GM23338 (cell line): ENCODE data around the gene HIVEP3. TPM values are rescaled to one million over a fixed set of nuclear protein-coding genes. Genes with fewer than 3 reads are reported as not detected.

Source experiments
- ATAC-seq: fragments of 200-7000 bp; cut with Tn5 transposase; 3 replicates; pipeline ENCODE4 v1.9.1; 2020
- DNase-seq: peaks from one replicate; pipeline ENCODE4 v3.0.0-alpha.2; 2015; ENCODE audit warnings: low spot score
- H2AFZ ChIP-seq: fragments of 200-600 bp; sonication (generic); 2 replicates; pipeline ENCODE4 v1.8.0; 2016; ENCODE audit warnings: antibody characterized with exemption, mild to moderate bottlenecking, moderate library complexity
- H3F3A ChIP-seq: fragments of 200-600 bp; sonication (generic); replicated peaks from 2 replicates; pipeline ENCODE4 v1.8.0; 2017; ENCODE audit warnings: antibody characterized with exemption, mixed run types, low read depth
- H3K27ac ChIP-seq: fragments of 200-600 bp; sonication (generic); 2 replicates; pipeline ENCODE4 v1.6.1; 2016; ENCODE audit warnings: low read depth
- H3K27me3 ChIP-seq: fragments of 200-600 bp; sonication (generic); 2 replicates; pipeline ENCODE4 v1.8.0; 2016; ENCODE audit warnings: mild to moderate bottlenecking, mixed run types, moderate library complexity; ENCODE audit not compliant: insufficient read depth
- H3K36me3 ChIP-seq: fragments of 200-600 bp; sonication (generic); 2 replicates; pipeline ENCODE4 v1.8.0; 2016; ENCODE audit warnings: mild to moderate bottlenecking; ENCODE audit not compliant: insufficient read depth
- H3K4me1 ChIP-seq: fragments of 200-600 bp; sonication (generic); 2 replicates; pipeline ENCODE4 v1.8.0; 2016; ENCODE audit warnings: mild to moderate bottlenecking, moderate library complexity; ENCODE audit not compliant: insufficient read depth
- H3K4me2 ChIP-seq: fragments of 200-600 bp; sonication (generic); 2 replicates; pipeline ENCODE4 v1.7.1; 2017; ENCODE audit warnings: mixed run types
- H3K4me3 ChIP-seq: fragments of 200-600 bp; sonication (generic); 2 replicates; pipeline ENCODE4 v1.6.1; 2016; ENCODE audit warnings: mixed run types
- H3K79me2 ChIP-seq: fragments of 200-600 bp; sonication (generic); replicated peaks from 2 replicates; pipeline ENCODE4 v1.8.0; 2017; ENCODE audit warnings: mild to moderate bottlenecking; ENCODE audit not compliant: insufficient read depth
- H3K9me2 ChIP-seq: fragments of 200-600 bp; sonication (generic); 2 replicates; pipeline ENCODE4 v1.8.0; 2017; ENCODE audit not compliant: insufficient read depth
- H4K20me1 ChIP-seq: fragments of 200-600 bp; sonication (generic); replicated peaks from 2 replicates; pipeline ENCODE4 v1.8.0; 2017; ENCODE audit warnings: mild to moderate bottlenecking; ENCODE audit not compliant: insufficient read depth
- H3K27ac Mint-ChIP-seq: 2 replicates; pipeline ENCODE4 v1.8.0; 2020; ENCODE audit warnings: inconsistent platforms, mild to moderate bottlenecking, moderate library complexity, mixed read lengths
- H3K27me3 Mint-ChIP-seq: 3 replicates; pipeline ENCODE4 v1.8.0; 2022; ENCODE audit warnings: low read depth, mild to moderate bottlenecking, moderate library complexity, mixed read lengths, inconsistent platforms; ENCODE audit not compliant: insufficient read depth, poor library complexity
- H3K36me3 Mint-ChIP-seq: 3 replicates; pipeline ENCODE4 v1.8.0; 2021; ENCODE audit warnings: low read depth, mild to moderate bottlenecking, inconsistent platforms, moderate library complexity, mixed read lengths
- H3K4me1 Mint-ChIP-seq: 3 replicates; pipeline ENCODE4 v1.8.0; 2020; ENCODE audit warnings: mild to moderate bottlenecking, inconsistent platforms, mixed read lengths
- H3K4me3 Mint-ChIP-seq: 3 replicates; pipeline ENCODE4 v1.8.0; 2021; ENCODE audit warnings: moderate library complexity, mild to moderate bottlenecking, inconsistent platforms, mixed read lengths
- H3K9me3 Mint-ChIP-seq: 3 replicates; pipeline ENCODE4 v1.8.0; 2020; ENCODE audit warnings: moderate library complexity, mild to moderate bottlenecking, inconsistent platforms, mixed read lengths
- CREB1 ChIP-seq: fragments of 250-450 bp; sonication (Bioruptor Pico); IDR thresholded peaks from 2 replicates; pipeline ENCODE4 v1.5.0; 2020; ENCODE audit warnings: low read depth, mild to moderate bottlenecking, moderate library complexity
- JUNB ChIP-seq: IDR thresholded peaks from one replicate; pipeline ENCODE4 v1.6.1; 2016; ENCODE audit warnings: antibody characterized with exemption; ENCODE audit not compliant: unreplicated experiment
- STAT1 ChIP-seq: IDR thresholded peaks from one replicate; pipeline ENCODE4 v1.6.1; 2016; ENCODE audit warnings: antibody characterized with exemption; ENCODE audit not compliant: unreplicated experiment
- ZNF114 ChIP-seq: fragments of 250-450 bp; sonication (Bioruptor Pico); IDR thresholded peaks from 2 replicates; pipeline ENCODE4 v1.5.0; 2020; ENCODE audit warnings: mild to moderate bottlenecking, moderate library complexity
- polyA plus RNA-seq: library from polyadenylated mRNA; unstranded; fragments of >200 nt; fragmentation: Nextera tagmentation; extraction: Ambion mirVana; gene quantifications from 2 replicates; pipeline ENCODE4 v1.2.1, GENCODE V29; 2016
- total RNA-seq: library from RNA; depleted of rRNA; stranded (reverse); fragments of >200 nt; shearing (Covaris generic); gene quantifications from 2 replicates; pipeline ENCODE4 v1.2.3, GENCODE V29; 2014
- TF ChIP-seq, protein P1 (sequence below): IDR thresholded peaks from one replicate; pipeline ENCODE4 v1.6.1; 2018; ENCODE audit warnings: antibody characterized with exemption; ENCODE audit not compliant: unreplicated experiment
- TF ChIP-seq, protein P2 (sequence below), 2 experiments: fragments of 200-600 bp in 1 of 2; sonication (generic) in 1 of 2; conservative IDR thresholded peaks; 2 replicates each; pipeline versions ENCODE4 v1.5.1 to v1.6.1; 2016 to 2017; ENCODE audit warnings: antibody characterized with exemption in 2 of 2, low read depth in 2 of 2, mild to moderate bottlenecking in 2 of 2, moderate library complexity in 1 of 2
- TF ChIP-seq, protein P3 (sequence below): fragments of 250-450 bp; sonication (Bioruptor Pico); IDR thresholded peaks from 2 replicates; pipeline ENCODE4 v1.5.0; 2020; ENCODE audit warnings: mild to moderate bottlenecking, moderate library complexity
- TF ChIP-seq, protein P4 (sequence below): IDR thresholded peaks from 2 replicates; pipeline ENCODE4 v1.6.1; 2016; ENCODE audit warnings: antibody characterized with exemption

The HIVEP3 gene
- total and polyA plus RNA-seq, 2 experiments from 2014 or later, result 0.14 to 0.24 TPM

DNA sequence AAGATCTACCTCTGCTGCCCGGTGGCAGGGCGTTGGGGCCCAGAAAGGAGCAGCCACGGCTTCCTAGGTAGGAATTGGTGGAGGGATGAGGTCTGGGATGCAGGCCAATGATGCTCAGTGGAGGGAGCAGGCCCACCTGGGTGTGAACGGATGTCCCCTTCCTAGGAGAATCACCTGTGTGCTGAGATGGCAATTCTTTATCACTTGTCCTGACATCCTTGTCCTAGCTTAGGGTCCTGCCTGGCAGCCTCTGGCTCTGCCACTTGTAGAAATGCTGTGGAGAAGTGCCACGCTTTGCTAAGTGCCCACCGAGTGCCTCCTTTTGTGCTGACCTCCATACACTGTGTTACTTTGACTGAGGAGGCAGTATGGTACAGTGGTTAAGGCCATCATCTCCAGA, 447.1 kb downstream of the HIVEP3 start:
- H4K20me1 ChIP-seq, result no peaks in the 10 kb centered on the region
- no peaks in the 10 kb centered on the region for H3F3A ChIP-seq
- Mint-ChIP-seq H3K9me3 (no peaks in the 10 kb centered on the region), H3K27ac (no peak overlapping the region), H3K4me1 (peaks cover 9% of the 10 kb centered on the region), H3K4me3 (no peak overlapping the region), H3K36me3 (no peaks in the 10 kb centered on the region), H3K27me3 (peaks cover 8% of the 10 kb centered on the region)
- no peak overlapping the region for H3K4me3 ChIP-seq
- H3K27ac ChIP-seq, result no peak overlapping the region
- H3K79me2 ChIP-seq, result no peaks in the 10 kb centered on the region
- no peaks in the 10 kb centered on the region for H3K4me1 ChIP-seq
- DNase-seq (no peak), ATAC-seq (no peak)
- no peaks in the 10 kb centered on the region for H3K36me3 ChIP-seq
- TF ChIP-seq STAT1, result no peak
- TF ChIP-seq, protein P1, sequence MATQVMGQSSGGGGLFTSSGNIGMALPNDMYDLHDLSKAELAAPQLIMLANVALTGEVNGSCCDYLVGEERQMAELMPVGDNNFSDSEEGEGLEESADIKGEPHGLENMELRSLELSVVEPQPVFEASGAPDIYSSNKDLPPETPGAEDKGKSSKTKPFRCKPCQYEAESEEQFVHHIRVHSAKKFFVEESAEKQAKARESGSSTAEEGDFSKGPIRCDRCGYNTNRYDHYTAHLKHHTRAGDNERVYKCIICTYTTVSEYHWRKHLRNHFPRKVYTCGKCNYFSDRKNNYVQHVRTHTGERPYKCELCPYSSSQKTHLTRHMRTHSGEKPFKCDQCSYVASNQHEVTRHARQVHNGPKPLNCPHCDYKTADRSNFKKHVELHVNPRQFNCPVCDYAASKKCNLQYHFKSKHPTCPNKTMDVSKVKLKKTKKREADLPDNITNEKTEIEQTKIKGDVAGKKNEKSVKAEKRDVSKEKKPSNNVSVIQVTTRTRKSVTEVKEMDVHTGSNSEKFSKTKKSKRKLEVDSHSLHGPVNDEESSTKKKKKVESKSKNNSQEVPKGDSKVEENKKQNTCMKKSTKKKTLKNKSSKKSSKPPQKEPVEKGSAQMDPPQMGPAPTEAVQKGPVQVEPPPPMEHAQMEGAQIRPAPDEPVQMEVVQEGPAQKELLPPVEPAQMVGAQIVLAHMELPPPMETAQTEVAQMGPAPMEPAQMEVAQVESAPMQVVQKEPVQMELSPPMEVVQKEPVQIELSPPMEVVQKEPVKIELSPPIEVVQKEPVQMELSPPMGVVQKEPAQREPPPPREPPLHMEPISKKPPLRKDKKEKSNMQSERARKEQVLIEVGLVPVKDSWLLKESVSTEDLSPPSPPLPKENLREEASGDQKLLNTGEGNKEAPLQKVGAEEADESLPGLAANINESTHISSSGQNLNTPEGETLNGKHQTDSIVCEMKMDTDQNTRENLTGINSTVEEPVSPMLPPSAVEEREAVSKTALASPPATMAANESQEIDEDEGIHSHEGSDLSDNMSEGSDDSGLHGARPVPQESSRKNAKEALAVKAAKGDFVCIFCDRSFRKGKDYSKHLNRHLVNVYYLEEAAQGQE, result no peak
- TF ChIP-seq, protein P2, sequence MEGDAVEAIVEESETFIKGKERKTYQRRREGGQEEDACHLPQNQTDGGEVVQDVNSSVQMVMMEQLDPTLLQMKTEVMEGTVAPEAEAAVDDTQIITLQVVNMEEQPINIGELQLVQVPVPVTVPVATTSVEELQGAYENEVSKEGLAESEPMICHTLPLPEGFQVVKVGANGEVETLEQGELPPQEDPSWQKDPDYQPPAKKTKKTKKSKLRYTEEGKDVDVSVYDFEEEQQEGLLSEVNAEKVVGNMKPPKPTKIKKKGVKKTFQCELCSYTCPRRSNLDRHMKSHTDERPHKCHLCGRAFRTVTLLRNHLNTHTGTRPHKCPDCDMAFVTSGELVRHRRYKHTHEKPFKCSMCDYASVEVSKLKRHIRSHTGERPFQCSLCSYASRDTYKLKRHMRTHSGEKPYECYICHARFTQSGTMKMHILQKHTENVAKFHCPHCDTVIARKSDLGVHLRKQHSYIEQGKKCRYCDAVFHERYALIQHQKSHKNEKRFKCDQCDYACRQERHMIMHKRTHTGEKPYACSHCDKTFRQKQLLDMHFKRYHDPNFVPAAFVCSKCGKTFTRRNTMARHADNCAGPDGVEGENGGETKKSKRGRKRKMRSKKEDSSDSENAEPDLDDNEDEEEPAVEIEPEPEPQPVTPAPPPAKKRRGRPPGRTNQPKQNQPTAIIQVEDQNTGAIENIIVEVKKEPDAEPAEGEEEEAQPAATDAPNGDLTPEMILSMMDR (conservative IDR thresholded peaks at IDR 0.05; ENCODE audit: low read depth in 2 of 2), result no peak
- TF ChIP-seq, protein P3, sequence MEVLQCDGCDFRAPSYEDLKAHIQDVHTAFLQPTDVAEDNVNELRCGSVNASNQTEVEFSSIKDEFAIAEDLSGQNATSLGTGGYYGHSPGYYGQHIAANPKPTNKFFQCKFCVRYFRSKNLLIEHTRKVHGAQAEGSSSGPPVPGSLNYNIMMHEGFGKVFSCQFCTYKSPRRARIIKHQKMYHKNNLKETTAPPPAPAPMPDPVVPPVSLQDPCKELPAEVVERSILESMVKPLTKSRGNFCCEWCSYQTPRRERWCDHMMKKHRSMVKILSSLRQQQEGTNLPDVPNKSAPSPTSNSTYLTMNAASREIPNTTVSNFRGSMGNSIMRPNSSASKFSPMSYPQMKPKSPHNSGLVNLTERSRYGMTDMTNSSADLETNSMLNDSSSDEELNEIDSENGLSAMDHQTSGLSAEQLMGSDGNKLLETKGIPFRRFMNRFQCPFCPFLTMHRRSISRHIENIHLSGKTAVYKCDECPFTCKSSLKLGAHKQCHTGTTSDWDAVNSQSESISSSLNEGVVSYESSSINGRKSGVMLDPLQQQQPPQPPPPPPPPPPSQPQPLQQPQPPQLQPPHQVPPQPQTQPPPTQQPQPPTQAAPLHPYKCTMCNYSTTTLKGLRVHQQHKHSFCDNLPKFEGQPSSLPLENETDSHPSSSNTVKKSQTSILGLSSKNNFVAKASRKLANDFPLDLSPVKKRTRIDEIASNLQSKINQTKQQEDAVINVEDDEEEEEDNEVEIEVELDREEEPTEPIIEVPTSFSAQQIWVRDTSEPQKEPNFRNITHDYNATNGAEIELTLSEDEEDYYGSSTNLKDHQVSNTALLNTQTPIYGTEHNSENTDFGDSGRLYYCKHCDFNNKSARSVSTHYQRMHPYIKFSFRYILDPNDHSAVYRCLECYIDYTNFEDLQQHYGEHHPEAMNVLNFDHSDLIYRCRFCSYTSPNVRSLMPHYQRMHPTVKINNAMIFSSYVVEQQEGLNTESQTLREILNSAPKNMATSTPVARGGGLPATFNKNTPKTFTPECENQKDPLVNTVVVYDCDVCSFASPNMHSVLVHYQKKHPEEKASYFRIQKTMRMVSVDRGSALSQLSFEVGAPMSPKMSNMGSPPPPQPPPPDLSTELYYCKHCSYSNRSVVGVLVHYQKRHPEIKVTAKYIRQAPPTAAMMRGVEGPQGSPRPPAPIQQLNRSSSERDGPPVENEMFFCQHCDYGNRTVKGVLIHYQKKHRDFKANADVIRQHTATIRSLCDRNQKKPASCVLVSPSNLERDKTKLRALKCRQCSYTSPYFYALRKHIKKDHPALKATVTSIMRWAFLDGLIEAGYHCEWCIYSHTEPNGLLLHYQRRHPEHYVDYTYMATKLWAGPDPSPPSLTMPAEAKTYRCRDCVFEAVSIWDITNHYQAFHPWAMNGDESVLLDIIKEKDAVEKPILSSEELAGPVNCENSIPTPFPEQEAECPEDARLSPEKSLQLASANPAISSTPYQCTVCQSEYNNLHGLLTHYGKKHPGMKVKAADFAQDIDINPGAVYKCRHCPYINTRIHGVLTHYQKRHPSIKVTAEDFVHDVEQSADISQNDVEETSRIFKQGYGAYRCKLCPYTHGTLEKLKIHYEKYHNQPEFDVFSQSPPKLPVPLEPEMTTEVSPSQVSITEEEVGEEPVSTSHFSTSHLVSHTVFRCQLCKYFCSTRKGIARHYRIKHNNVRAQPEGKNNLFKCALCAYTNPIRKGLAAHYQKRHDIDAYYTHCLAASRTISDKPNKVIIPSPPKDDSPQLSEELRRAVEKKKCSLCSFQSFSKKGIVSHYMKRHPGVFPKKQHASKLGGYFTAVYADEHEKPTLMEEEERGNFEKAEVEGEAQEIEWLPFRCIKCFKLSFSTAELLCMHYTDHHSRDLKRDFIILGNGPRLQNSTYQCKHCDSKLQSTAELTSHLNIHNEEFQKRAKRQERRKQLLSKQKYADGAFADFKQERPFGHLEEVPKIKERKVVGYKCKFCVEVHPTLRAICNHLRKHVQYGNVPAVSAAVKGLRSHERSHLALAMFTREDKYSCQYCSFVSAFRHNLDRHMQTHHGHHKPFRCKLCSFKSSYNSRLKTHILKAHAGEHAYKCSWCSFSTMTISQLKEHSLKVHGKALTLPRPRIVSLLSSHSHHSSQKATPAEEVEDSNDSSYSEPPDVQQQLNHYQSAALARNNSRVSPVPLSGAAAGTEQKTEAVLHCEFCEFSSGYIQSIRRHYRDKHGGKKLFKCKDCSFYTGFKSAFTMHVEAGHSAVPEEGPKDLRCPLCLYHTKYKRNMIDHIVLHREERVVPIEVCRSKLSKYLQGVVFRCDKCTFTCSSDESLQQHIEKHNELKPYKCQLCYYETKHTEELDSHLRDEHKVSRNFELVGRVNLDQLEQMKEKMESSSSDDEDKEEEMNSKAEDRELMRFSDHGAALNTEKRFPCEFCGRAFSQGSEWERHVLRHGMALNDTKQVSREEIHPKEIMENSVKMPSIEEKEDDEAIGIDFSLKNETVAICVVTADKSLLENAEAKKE (CRISPR knock-in tag), result no peak
- no peak for TF ChIP-seq ZNF114
- TF ChIP-seq, protein P4, sequence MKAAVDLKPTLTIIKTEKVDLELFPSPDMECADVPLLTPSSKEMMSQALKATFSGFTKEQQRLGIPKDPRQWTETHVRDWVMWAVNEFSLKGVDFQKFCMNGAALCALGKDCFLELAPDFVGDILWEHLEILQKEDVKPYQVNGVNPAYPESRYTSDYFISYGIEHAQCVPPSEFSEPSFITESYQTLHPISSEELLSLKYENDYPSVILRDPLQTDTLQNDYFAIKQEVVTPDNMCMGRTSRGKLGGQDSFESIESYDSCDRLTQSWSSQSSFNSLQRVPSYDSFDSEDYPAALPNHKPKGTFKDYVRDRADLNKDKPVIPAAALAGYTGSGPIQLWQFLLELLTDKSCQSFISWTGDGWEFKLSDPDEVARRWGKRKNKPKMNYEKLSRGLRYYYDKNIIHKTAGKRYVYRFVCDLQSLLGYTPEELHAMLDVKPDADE, result no peak
- no peak for TF ChIP-seq CREB1 (CRISPR knock-in tag)
- TF ChIP-seq JUNB, result no peak
- no peaks in the 10 kb centered on the region for H3K9me2 ChIP-seq
- H3K4me2 ChIP-seq, result no peak overlapping the region
- H3K27me3 ChIP-seq, result no peaks in the 10 kb centered on the region
- no peak overlapping the region for H2AFZ ChIP-seq
